PC-9 (cell line): Measurements from ENCODE around the gene UBE2L5. TPM values are rescaled to one million over a fixed set of nuclear protein-coding genes. Genes with fewer than 3 reads are reported as not detected.

ENCODE experiments used
- BruUV-seq: library from RNA; stranded (reverse); fragments of 400-500 nt; replicated peaks from 2 replicates; lab custom pipeline; 2021; lab: Mats Ljungman, UMichigan
- CTCF ChIA-PET: fragments of 300-600 bp; sonication (Branson Sonifier 250); formaldehyde crosslinking; loops from one replicate; lab custom pipeline; 2022; ENCODE audit warnings: antibody characterized with exemption; lab: Charles Lee
- POLR2A ChIA-PET: fragments of 300-600 bp; sonication (Branson Sonifier 250); formaldehyde crosslinking; loops from one replicate; lab custom pipeline; 2022; ENCODE audit warnings: antibody characterized with exemption; ENCODE audit not compliant: unreplicated experiment; lab: Charles Lee
- DNase-seq, 2 experiments: peaks; one replicate each; pipeline versions ENCODE4 v3.0.0 to v3.0.0-alpha.2; 2015 to 2022; ENCODE audit warnings: mixed read lengths in 1 of 2
- H2AFZ ChIP-seq: fragments of 200-600 bp; sonication (generic); 2 replicates; pipeline ENCODE4 v1.8.1; 2017; ENCODE audit warnings: antibody characterized with exemption
- H3F3A ChIP-seq: fragments of 200-600 bp; sonication (generic); 2 replicates; pipeline ENCODE4 v1.8.1; 2017; ENCODE audit warnings: antibody characterized with exemption, mild to moderate bottlenecking, low read depth; ENCODE audit not compliant: insufficient read depth
- H3K27ac ChIP-seq: fragments of 200-600 bp; sonication (generic); 2 replicates; pipeline ENCODE4 v1.6.1; 2016; ENCODE audit warnings: mixed run types
- H3K27me3 ChIP-seq: fragments of 200-600 bp; sonication (generic); 2 replicates; pipeline ENCODE4 v1.6.1; 2016; ENCODE audit warnings: low read depth, mixed run types; ENCODE audit not compliant: insufficient read depth
- H3K36me3 ChIP-seq: fragments of 200-600 bp; sonication (generic); 2 replicates; pipeline ENCODE4 v1.6.1; 2016; ENCODE audit warnings: low read depth, mixed run types
- H3K4me1 ChIP-seq: fragments of 200-600 bp; sonication (generic); replicated peaks from 2 replicates; pipeline ENCODE4 v1.6.1; 2016; ENCODE audit warnings: mixed run types; ENCODE audit not compliant: insufficient read depth
- H3K4me2 ChIP-seq: fragments of 200-600 bp; sonication (generic); 2 replicates; pipeline ENCODE4 v1.6.1; 2017; ENCODE audit warnings: mixed run types
- H3K4me3 ChIP-seq: fragments of 200-600 bp; sonication (generic); 2 replicates; pipeline ENCODE4 v1.6.1; 2016; ENCODE audit warnings: mixed run types
- H3K79me2 ChIP-seq: fragments of 200-600 bp; sonication (generic); 2 replicates; pipeline ENCODE4 v1.6.1; 2017; ENCODE audit warnings: low read depth, mixed run types
- H3K9me2 ChIP-seq: fragments of 200-600 bp; sonication (generic); 2 replicates; pipeline ENCODE4 v1.8.1; 2017; ENCODE audit warnings: mild to moderate bottlenecking; ENCODE audit not compliant: insufficient read depth
- H3K9me3 ChIP-seq: fragments of 200-600 bp; sonication (generic); 2 replicates; pipeline ENCODE4 v1.8.1; 2016; ENCODE audit warnings: low read depth; ENCODE audit not compliant: insufficient read depth
- H4K20me1 ChIP-seq: fragments of 200-600 bp; sonication (generic); 2 replicates; pipeline ENCODE4 v1.8.1; 2017; ENCODE audit not compliant: insufficient read depth
- EZH2 ChIP-seq: fragments of 200-600 bp; sonication (generic); IDR thresholded peaks from 2 replicates; pipeline ENCODE4 v1.8.0; 2017; ENCODE audit warnings: antibody characterized with exemption, low read depth
- intact Hi-C: fragments of 100-400 bp; cut with micrococcal nuclease; formaldehyde crosslinking; loops from one replicate; pipeline ENCODE4 v1.10.0; 2022; ENCODE audit not compliant: unreplicated experiment
- total RNA-seq: library from RNA; stranded (reverse); gene quantifications from 2 replicates; pipeline ENCODE4 v1.2.3, GENCODE V29; 2021
- TF ChIP-seq, protein P1 (sequence below): fragments of 200-600 bp; sonication (generic); conservative IDR thresholded peaks from 2 replicates; pipeline ENCODE4 v1.6.1; 2017; ENCODE audit warnings: mixed run types, antibody characterized with exemption, mild to moderate bottlenecking, moderate library complexity

UBE2L5 gene
- total RNA-seq, 1 experiment from 2014 or later: not detected

- Histone ChIP-seq H3K9me3 (no peaks in the 10 kb centered on the region), H3K36me3 (no peaks in the 10 kb centered on the region), H4K20me1 (no peaks in the 10 kb centered on the region), H3K27ac (no peak overlapping the region), H3K79me2 (no peaks in the 10 kb centered on the region), H3K27me3 (no peaks in the 10 kb centered on the region), H3K4me3 (no peak overlapping the region), H3F3A (no peaks in the 10 kb centered on the region), H3K4me1 (no peaks in the 10 kb centered on the region), H2AFZ (no peak overlapping the region), H3K9me2 (no peaks in the 10 kb centered on the region), H3K4me2 (no peak overlapping the region)
- ChIA-PET CTCF (no interaction called here), POLR2A (no interaction called here)
- TF ChIP-seq EZH2: no peak
- TF ChIP-seq, protein P1, sequence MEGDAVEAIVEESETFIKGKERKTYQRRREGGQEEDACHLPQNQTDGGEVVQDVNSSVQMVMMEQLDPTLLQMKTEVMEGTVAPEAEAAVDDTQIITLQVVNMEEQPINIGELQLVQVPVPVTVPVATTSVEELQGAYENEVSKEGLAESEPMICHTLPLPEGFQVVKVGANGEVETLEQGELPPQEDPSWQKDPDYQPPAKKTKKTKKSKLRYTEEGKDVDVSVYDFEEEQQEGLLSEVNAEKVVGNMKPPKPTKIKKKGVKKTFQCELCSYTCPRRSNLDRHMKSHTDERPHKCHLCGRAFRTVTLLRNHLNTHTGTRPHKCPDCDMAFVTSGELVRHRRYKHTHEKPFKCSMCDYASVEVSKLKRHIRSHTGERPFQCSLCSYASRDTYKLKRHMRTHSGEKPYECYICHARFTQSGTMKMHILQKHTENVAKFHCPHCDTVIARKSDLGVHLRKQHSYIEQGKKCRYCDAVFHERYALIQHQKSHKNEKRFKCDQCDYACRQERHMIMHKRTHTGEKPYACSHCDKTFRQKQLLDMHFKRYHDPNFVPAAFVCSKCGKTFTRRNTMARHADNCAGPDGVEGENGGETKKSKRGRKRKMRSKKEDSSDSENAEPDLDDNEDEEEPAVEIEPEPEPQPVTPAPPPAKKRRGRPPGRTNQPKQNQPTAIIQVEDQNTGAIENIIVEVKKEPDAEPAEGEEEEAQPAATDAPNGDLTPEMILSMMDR: no peak
- intact Hi-C loops: no loop called here
- no peak for DNase-seq
- BruUV-seq: no TSS peak
Observed at GRCh38 chr13:30443957-30444404, 21.7 kb downstream of the UBE2L5 start.

DNA sequence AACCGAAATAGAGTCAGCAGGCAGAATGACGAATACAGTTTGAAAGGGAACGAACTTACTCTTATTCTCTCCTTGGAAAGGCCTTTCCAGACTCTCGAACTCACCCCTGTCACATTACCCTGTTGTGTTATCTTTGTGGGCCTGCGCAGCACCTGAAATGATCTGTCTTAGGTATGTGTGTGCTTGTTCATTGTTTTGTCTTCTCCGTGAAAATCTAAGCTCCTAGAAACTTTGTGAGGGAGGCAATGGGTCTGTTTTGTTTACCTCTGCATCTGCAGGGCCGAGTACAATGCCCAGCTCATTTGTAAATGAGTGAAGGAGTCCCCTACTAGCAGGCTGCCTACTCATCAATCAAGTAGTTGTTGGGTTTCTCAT lies 23.8 kb downstream of the UBE2L5 start:
- no peak overlapping the region for H3K27ac ChIP-seq
- BruUV-seq: no TSS peak

DNA sequence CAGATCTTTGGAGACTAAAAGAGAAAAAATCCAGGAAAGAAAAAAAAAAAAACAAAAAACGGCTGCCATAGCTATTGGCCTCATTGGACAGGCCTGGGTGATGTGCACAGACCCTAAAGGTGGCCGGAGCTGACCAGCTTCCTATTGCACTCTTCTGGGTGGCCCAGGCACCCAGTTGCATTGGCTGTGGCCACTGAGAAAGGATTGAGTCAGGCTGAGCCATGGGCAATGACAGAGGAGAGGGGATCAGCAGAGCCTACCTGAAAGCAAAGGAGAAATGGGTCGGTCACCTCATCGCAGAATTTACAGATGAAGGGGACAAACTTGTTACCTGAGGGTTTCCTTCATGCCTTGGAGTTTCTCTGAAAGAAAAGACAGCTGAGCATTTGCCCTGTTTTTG lies 26.1 kb downstream of the UBE2L5 start:
- TF ChIP-seq, protein P1: no peak
- TF ChIP-seq EZH2: no peak
- no peaks in the 10 kb centered on the region for H3K79me2 ChIP-seq
- no peaks in the 10 kb centered on the region for H3K27me3 ChIP-seq
- H3K4me1 ChIP-seq: no peaks in the 10 kb centered on the region
- no peaks in the 10 kb centered on the region for H4K20me1 ChIP-seq
- no peak for DNase-seq
- POLR2A ChIA-PET: no interaction called here
- H3K36me3 ChIP-seq: no peaks in the 10 kb centered on the region
- no peak overlapping the region for H3K4me2 ChIP-seq
- no peaks in the 10 kb centered on the region for H3K9me3 ChIP-seq
- H2AFZ ChIP-seq: no peak overlapping the region
- no TSS peak for BruUV-seq
- H3F3A ChIP-seq: no peaks in the 10 kb centered on the region
- no peaks in the 10 kb centered on the region for H3K9me2 ChIP-seq
- intact Hi-C loops: loop anchor here (5.0 kb wide), 1 partner anchor 316 kb away; no protein-coding TSS in a partner anchor
- CTCF ChIA-PET: interaction anchor here (0.5 kb wide), 1 partner anchor 78 kb away, joined by 9 read pairs; no protein-coding TSS in a partner anchor
- no peak overlapping the region for H3K4me3 ChIP-seq
- no peak overlapping the region for H3K27ac ChIP-seq

More for the DNA sequence above, 23.8 kb downstream of the UBE2L5 start:
- ChIA-PET POLR2A (interaction anchor here (0.6 to 0.9 kb wide), 2 partner anchors 331 to 346 kb away, joined by 3 to 4 read pairs; no protein-coding TSS in a partner anchor), CTCF (interaction anchor here (0.6 kb wide), 1 partner anchor 104 kb away, joined by 6 read pairs; no protein-coding TSS in a partner anchor)
- no peaks in the 10 kb centered on the region for H3K4me1 ChIP-seq
- no peak for TF ChIP-seq EZH2
- TF ChIP-seq, protein P1: no peak
- H3K79me2 ChIP-seq: no peaks in the 10 kb centered on the region
- H3K4me3 ChIP-seq: no peak overlapping the region
- intact Hi-C loops: loop anchor here (5.0 kb wide), 1 partner anchor 314 kb away; no protein-coding TSS in a partner anchor
- no peaks in the 10 kb centered on the region for H3K36me3 ChIP-seq
- H3F3A ChIP-seq: no peaks in the 10 kb centered on the region
- H3K4me2 ChIP-seq: no peak overlapping the region
- H2AFZ ChIP-seq: no peak overlapping the region
- H3K9me3 ChIP-seq: no peaks in the 10 kb centered on the region
- H3K27me3 ChIP-seq: no peaks in the 10 kb centered on the region
- no peaks in the 10 kb centered on the region for H3K9me2 ChIP-seq
- DNase-seq: no peak
- H4K20me1 ChIP-seq: no peaks in the 10 kb centered on the region
